ENCODE measurements around the gene CISD3. TPM values are rescaled to one million over a fixed set of nuclear protein-coding genes. Genes with fewer than 3 reads are reported as not detected.
"Not testable (repeated sequence)": the region's sequence is repeated elsewhere in the genome, so short reads cannot be mapped to it uniquely, and the experiment has no call there.

Gene CISD3
- total RNA-seq, 1 experiment from 2014 or later: 7.1 TPM

DNA sequence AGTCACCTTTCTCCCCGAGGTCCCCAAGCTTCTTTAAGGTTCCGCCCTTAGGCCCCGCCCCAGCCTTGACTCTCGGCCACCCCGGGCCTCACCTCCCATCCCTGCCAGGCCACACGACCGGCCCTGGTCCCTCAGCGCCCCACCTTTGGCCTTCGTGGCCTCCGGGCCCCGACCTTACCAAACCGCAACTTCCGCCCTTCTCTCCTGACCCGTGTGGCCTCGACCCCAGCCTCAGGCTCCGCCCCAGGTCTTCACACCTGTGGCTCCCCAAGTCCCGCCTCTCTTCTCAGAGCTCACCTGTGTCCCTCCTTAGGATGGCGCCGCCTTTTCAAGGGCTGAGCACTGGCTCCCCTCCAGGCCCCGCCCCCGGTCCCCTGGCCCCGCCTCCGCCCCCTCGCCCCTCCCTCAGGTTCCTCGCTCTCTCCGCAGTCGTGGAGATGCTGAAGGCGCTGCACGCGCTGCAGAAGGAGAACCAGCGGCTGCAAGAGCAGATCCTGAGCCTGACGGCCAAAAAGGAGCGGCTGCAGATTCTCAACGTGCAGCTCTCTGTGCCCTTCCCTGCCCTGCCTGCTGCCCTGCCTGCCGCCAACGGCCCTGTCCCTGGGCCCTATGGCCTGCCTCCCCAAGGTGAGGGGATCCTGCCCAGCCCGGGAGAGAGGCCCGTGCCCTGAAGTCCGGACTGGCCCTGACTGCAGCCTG, 10.0 kb upstream of the CISD3 start:
- DNase-seq (ENCODE audit: low read depth, low spot score): no peak
- in situ Hi-C loops (cut with HindIII; ENCODE audit: low pct_unique_long_range_greater_than_20kb, low sequenced_read_pairs): no loop called here

DNA sequence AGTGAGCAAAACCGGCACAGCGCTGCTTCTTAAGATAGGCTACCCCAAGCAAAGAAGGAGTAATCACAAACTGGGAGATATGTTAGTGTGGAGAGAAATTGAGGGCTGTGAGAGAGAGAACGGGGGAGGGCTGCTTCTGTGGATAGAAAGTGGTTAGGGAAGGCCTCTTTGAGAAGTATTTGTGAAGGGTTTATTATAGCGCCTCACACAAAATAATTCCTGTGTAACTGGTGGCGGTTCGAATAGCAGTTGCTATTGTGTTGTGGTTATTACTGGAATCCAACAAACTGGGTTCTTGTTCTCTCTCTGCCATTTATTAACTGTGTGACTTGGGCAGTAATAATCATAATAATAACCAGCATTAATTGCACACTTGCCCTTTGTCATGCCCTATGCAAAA, 9.2 kb upstream of the CISD3 start:
- in situ Hi-C loops (cut with HindIII; ENCODE audit: low pct_unique_long_range_greater_than_20kb, low sequenced_read_pairs): no loop called here

DNA sequence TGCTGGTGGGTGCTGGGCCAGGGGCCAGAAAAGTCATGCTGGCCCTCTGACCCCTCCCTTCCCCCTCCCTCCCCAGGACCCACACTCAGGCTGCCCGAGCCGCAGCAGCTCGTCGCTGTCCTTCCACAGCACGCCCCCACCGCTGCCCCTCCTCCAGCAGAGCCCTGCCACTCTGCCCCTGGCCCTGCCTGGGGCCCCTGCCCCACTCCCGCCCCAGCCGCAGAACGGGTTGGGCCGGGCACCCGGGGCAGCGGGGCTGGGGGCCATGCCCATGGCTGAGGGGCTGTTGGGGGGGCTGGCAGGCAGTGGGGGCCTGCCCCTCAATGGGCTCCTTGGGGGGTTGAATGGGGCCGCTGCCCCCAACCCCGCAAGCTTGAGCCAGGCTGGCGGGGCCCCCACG, 8.3 kb upstream of the CISD3 start:
- in situ Hi-C loops (cut with HindIII; ENCODE audit: low pct_unique_long_range_greater_than_20kb, low sequenced_read_pairs): no loop called here
- DNase-seq (ENCODE audit: low read depth, low spot score): no peak

More for the DNA sequence above, 9.2 kb upstream of the CISD3 start:
- DNase-seq (ENCODE audit: low read depth, low spot score): no peak

DNA sequence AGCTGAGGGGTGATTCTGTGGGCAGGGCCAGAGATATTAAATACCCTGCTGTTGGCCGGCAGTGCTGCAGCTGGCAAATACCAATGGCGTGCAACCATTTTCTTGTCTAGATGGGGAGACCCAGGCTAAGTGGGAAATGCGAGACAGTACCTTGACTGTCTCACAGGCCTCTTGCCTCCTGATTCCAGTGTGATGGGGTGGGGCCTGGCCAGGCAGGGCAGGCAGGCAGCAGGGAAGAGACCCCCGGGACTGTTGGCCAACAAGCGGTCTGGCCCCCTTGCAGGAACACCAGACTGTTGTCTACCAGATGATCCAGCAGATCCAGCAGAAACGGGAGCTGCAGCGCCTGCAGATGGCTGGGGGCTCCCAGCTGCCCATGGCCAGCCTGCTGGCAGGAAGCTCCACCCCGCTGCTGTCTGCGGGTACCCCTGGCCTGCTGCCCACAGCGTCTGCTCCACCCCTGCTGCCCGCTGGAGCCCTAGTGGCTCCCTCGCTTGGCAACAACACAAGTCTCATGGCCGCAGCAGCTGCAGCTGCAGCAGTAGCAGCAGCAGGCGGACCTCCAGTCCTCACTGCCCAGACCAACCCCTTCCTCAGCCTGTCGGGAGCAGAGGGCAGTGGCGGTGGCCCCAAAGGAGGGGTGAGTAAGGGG, 5.7 kb upstream of the CISD3 start:
- in situ Hi-C loops (cut with HindIII; ENCODE audit: low pct_unique_long_range_greater_than_20kb, low sequenced_read_pairs): no loop called here
- no peak for DNase-seq (ENCODE audit: low read depth, low spot score)

DNA sequence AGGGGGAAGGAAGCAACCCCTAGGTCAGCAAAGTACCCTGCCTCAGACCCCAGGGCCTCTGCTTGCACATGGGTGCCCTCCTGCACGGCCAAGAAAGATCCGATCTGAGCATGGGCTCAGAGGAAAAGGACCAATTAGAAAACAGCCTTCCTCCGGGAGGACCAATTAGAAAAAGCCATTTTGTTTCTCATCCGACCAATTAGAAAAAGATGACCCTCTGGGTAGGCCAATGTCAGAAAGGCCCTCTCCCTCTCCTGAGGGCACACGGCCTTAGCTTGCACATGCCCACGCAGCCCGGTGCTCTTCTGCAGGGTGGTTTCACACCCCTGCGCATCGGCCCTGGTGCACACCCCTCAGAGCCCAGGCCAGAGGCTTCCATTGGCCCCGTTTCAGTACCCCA, 5.1 kb upstream of the CISD3 start:
- peak; percentile 35 for DNase-seq (ENCODE audit: low read depth, low spot score)
- in situ Hi-C loops (cut with HindIII; ENCODE audit: low pct_unique_long_range_greater_than_20kb, low sequenced_read_pairs): no loop called here

DNA sequence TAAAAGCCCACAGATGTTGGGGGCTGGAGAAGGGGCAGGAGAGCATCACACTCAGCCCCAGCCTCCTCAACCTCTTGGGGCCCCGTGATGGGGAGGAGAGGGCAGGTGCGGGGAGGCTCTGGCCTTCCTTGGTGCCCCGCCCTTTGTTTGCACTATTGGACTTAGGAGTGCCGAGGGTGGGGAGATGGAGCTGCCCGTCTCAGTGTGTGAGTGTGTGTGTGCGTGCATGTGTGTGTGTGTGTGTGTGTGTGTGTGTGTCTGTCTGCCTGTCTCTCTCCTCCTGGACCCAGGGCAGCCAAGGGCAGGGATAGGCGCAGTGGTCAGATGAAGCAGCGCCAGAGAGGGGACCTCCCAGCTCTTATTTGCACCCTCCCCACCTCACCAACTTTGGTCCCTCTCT, 4.0 kb upstream of the CISD3 start:
- DNase-seq (ENCODE audit: low read depth, low spot score); in situ Hi-C loops (cut with HindIII; ENCODE audit: low pct_unique_long_range_greater_than_20kb, low sequenced_read_pairs): not testable (repeated sequence)

DNA sequence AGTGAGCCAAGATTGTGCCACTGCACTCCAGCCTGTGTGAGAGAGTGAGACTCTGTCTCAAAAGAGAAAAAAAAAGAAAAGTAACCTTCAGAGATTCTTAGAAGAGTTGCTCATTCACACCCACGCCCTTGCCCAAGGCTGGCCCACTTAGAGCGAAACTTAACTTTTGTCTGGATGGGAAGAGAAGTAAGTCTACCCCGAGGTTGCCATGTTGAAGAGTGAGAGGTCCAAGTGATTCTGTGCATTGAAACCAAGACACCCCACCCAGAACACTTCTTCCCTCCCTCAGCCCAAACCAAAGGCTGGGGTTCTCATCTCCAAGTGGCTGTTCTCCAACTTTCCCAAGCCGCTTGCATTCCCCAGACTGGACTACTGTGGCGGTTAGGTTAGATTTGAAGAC, 2.4 kb upstream of the CISD3 start:
- in situ Hi-C loops (cut with HindIII; ENCODE audit: low pct_unique_long_range_greater_than_20kb, low sequenced_read_pairs): no loop called here
- no peak for DNase-seq (ENCODE audit: low read depth, low spot score)

DNA sequence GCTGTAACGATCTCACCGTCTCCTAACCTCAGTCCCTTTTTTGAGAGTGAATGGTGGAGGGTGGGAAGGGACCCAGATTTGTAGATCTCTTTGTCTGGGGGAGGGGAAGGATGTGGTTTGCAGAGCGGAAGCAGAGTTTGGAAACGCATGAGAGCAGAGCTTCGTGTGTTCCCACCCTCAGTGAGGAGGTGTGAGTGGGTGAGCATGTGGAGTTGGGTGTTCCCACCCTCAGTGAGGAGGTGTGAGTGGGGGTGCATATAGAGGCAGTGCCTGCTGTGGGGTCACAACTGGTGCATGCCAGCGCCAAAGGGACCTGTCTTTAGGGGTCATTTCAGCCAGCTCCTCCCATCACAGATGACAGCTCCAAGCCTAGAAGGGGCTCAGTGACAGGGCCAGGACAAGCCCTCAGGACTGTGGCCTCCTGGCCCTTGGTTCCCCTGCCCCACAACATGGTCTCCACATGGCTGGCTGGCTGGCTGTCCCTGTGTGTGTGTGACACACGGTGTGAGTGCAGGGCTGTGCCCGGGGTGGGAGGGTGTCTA, 1.8 kb upstream of the CISD3 start:
- in situ Hi-C loops (cut with HindIII; ENCODE audit: low pct_unique_long_range_greater_than_20kb, low sequenced_read_pairs): no loop called here
- DNase-seq (ENCODE audit: low read depth, low spot score): no peak

DNA sequence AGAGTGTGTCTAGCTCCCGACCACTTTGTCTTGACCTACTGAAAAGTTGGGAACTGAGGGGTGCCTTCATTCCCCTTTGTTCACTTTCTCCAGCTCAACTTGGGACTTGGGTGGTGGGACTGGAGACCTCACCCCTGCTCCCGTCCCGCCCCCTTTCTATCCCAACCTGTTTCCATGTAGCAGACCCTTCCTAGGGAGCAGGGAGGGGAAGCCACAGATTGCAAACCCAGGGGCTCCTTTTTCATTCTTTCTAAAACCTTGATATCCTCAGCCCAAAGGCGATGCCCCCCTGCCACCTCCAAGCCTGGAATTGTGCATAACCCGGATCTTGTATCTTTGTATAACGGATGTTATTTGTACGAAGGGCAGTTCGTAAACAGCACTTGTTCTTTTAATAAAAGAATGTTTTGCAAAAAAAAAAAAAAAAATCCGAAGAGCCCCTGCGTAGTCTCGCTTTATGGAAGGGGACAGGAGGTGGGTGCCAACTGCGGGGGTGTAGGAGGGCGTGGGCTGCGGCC, 714 bp upstream of the CISD3 start:
- DNase-seq (ENCODE audit: low read depth, low spot score): no peak
- in situ Hi-C loops (cut with HindIII; ENCODE audit: low pct_unique_long_range_greater_than_20kb, low sequenced_read_pairs): no loop called here

DNA sequence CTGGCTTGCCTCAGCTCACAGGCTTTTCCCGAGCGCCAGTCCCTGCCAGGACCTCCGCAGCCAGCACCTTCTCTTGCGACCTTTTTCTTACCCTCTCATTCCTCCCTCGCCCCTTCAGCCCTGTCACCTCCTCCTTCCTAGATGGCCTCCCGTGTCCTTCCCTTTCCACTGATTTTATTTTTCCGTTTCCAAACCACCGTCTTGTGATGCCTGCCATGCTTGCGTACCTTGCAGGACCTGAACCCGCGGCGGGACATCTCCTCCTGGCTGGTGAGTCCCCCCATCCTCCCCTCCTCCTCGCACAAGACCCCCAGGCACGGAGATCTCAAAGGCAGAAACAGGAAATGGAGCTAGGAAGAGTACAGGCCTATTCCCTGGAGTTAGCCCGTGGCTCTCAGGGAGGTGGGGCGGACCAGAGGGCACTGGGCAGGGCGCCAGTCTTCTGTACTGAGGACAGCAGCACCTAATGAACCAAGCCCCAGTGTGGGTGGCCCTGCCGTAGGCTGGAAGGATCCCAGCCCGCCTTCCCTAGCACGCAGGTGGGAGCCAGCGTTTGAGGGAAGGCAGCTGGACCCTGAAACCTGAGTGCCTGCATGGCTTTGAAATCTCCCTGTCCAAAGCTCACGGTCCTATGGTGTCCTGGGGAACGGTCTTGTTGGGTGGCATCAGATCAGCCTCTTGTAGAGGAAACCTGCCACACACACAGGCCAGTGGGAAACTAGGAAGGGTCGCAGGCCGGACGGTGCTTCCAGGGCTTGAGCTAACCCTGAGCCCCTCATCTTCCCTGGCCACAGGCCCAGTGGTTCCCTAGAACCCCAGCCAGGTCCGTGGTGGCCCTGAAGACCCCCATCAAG, 612 bp downstream of the CISD3 start:
- DNase-seq (ENCODE audit: low read depth, low spot score): peak; percentile 47
- in situ Hi-C loops (cut with HindIII; ENCODE audit: low pct_unique_long_range_greater_than_20kb, low sequenced_read_pairs): no loop called here

DNA sequence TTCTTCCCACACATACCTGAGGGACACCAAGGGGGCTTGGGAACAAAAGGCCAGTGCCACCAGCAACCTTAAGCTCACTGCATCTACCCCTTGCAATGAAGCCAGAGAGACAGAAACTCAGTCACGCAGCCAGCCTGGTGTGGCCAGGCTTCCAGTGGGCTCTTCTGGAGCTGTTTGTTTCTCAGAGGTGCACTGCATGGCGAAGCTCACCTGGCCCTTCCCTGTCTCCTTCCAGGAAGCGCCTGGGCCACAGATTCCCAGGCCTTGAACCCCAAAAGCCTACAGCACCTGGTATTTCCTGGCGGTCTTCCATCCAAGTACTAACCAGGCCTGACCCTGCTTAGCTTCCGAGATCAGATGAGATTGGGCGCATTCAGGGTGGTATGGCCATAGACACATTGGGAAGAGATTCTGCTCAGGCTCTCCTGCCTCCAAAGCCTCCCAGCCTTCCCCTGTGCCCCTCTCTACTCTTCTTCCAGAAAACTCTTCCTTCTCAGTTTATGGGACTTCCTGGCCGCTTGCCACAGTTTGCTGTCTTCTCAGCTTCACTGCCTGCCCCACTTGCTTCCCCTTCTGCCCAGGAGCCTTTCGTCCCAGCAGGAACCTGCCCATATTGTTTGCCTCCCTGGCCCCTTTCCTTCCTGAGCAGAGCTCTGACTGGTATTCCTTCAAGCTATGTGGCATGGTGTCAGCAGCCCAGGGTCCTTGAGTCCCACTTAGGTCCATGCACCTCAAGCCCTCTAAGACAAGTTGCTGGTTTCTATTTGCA, 1.6 kb downstream of the CISD3 start:
- DNase-seq (ENCODE audit: low read depth, low spot score): no peak
- in situ Hi-C loops (cut with HindIII; ENCODE audit: low pct_unique_long_range_greater_than_20kb, low sequenced_read_pairs): no loop called here

DNA sequence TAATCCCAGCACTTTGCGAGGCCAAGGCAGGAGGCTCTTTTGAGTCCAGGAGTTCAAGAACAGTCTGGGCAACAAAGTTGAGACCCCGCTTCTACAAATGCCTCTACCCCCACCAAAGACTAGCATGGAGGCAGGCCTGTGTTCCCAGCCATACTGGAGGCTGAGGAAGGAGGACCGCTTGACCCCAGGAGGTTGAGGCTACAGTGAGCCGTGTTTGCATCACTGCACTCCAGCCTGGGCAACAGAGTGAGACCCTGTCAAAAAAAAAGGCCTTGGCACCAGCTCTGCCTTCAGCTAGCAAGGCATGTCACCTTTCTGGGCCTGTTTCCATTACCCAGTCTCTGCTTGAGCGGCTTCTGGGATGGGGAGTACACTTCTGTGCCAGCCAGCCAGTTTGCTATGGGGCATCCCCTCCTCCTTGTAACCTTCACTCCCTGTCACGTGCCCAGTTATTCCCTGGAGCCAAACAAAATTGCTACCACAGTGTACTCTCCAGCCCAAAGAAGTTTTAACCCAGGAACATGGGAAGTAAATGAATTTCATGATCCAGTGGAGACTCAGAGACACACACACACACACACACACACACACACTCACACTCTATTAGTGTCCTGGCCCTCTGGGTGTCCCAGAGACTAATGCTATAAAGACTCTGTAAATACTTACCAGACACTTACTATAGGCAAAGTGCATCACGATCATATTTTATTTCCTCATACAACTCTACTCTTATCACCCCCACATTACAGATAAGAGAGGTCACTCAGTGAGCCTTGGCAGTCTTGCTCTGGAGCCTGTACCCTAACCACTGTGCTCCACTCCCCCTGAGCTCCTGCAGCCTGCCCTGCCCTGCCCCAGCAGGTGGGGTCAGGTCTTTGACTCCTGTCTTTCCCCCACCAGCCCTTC, 2.5 kb downstream of the CISD3 start:
- no peak for DNase-seq (ENCODE audit: low read depth, low spot score)
- in situ Hi-C loops (cut with HindIII; ENCODE audit: low pct_unique_long_range_greater_than_20kb, low sequenced_read_pairs): no loop called here

DNA sequence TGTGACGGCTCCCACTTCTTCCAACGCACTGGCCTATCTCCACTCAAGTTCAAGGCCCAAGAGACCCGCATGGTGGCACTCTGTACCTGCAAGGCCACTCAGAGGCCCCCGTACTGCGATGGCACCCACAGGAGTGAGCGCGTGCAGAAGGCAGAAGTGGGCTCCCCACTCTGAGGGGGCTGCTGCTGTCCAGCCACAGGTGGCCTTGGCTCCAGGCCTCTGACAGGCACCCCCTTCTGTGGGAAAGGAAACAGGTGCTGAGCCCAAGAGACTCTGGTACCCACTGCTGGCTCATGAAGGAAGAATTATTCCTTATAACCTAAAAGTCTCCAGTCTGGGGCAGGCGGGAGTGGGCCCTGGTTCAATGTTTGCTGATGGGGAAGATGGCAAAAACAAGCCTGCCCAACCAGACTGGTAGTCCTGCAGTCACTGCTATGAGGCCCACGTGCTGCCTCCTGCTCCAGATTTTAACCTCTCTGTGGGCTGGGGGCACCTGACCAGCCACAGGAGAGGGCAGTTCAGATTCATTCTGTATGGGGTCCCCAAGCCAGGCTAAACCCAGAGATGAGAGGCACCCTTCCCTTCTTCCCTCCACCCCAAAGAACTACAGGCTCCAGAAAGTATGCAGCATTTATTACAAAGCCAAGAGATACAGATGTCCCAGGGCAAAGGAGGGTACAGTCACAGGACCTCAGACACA, 3.3 kb downstream of the CISD3 start:
- in situ Hi-C loops (cut with HindIII; ENCODE audit: low pct_unique_long_range_greater_than_20kb, low sequenced_read_pairs): no loop called here
- DNase-seq (ENCODE audit: low read depth, low spot score): no peak

DNA sequence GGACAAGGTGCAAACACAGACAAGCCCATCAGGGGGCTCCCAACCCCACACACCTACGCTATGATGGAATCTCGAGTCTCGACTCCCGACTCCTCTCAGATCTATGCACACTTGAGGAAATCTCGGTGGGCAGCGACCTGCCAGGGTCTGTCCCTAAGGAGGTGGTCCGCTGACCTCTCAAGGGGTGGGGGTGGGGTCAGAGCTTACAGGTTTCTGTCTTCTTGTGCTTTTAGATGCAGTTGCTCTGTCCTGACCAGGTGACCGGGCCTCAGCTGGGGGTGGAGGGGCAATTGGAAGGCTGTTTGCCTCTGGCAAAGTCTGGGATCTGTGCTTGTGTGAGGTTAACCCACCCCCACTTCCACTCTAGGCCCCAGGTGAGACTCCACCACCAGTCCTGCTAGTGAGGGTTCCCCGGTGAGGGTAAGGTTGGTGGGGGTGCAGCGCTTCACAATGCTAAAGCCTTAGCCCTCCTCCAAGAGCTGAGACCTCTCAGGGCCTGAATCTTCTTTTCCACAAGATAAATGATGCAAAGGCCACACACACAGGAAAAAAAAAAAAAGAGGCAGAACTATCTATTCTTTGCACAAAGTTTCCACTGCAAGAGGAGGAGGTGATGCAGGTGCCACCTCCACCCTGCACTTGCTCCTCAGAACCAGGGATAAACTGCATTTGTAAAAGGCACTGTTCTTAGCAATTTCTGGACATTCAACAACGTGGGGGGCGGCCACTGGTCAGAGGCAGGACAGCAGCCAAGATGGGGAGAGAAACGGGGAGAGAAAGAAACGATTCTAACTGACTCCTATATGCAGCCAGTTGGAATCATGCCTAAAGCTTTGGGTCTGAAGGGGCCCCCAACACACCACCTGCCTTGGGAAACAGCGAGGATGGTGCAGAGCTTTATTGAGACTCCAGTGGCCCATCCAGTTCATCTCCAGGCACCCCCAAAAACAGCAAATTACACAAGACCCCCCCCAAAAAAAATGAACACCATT, 4.1 kb downstream of the CISD3 start:
- DNase-seq (ENCODE audit: low read depth, low spot score): no peak
- in situ Hi-C loops (cut with HindIII; ENCODE audit: low pct_unique_long_range_greater_than_20kb, low sequenced_read_pairs): no loop called here
